Fibroblast of lung (primary cell): ENCODE results near the gene KIAA2012. TPM values are rescaled to one million over a fixed set of nuclear protein-coding genes. Genes with fewer than 3 reads are reported as not detected.

Source experiments
- DNase-seq, 2 donors: peaks; one replicate each; pipeline versions ENCODE4 v3.0.0 to v3.0.0-alpha.2; 2010; ENCODE audit warnings: low read depth in 2 of 2
- H2AFZ ChIP-seq: 2 replicates; pipeline ENCODE4 v1.5.1; 2012; ENCODE audit warnings: low read length, control low read depth, inconsistent platforms
- H3K27ac ChIP-seq: 2 replicates; pipeline ENCODE4 v1.5.1; 2011; ENCODE audit warnings: low read length, control low read depth; ENCODE audit not compliant: insufficient read depth
- H3K27me3 ChIP-seq: 2 replicates; pipeline ENCODE4 v1.5.1; 2011; ENCODE audit warnings: mild to moderate bottlenecking, low read length; ENCODE audit not compliant: control insufficient read depth, insufficient read depth
- H3K36me3 ChIP-seq: 2 replicates; pipeline ENCODE4 v1.5.1; 2011; ENCODE audit warnings: low read length; ENCODE audit not compliant: control insufficient read depth, insufficient read depth
- H3K4me1 ChIP-seq: 2 replicates; pipeline ENCODE4 v1.5.1; 2011; ENCODE audit warnings: low read length; ENCODE audit not compliant: control insufficient read depth, insufficient read depth; ENCODE audit errors: extremely low read depth
- H3K4me2 ChIP-seq: 2 replicates; pipeline ENCODE4 v1.5.1; 2011; ENCODE audit warnings: low read length, control low read depth; ENCODE audit not compliant: insufficient read depth; ENCODE audit errors: extremely low read depth
- H3K4me3 ChIP-seq, 4 experiments: fragments of 200-600 bp in 1 of 4; sonication (generic) in 1 of 4; replicated peaks in 1 of 4; 2 replicates each; pipeline ENCODE4 v1.5.1; 2011 to 2016; ENCODE audit warnings: low read length in 4 of 4, low read depth in 3 of 4, mild to moderate bottlenecking in 3 of 4, control low read depth in 2 of 4, inconsistent platforms in 1 of 4, mixed read lengths in 1 of 4; ENCODE audit not compliant: insufficient read depth in 1 of 4; ENCODE audit errors: control extremely low read depth in 1 of 4
- H3K79me2 ChIP-seq: 2 replicates; pipeline ENCODE4 v1.5.1; 2012; ENCODE audit warnings: mild to moderate bottlenecking, low read length, inconsistent platforms; ENCODE audit not compliant: control insufficient read depth, insufficient read depth
- H3K9ac ChIP-seq: 2 replicates; pipeline ENCODE4 v1.5.1; 2011; ENCODE audit warnings: mild to moderate bottlenecking, low read length, control low read depth; ENCODE audit not compliant: insufficient read depth
- H3K9me3 ChIP-seq: 2 replicates; pipeline ENCODE4 v1.5.1; 2012; ENCODE audit warnings: low read depth, low read length; ENCODE audit not compliant: control insufficient read depth, insufficient read depth
- H4K20me1 ChIP-seq: 2 replicates; pipeline ENCODE4 v1.5.1; 2011; ENCODE audit warnings: low read length; ENCODE audit not compliant: control insufficient read depth, insufficient read depth; ENCODE audit errors: extremely low read depth
- EZH2 ChIP-seq: IDR thresholded peaks from 2 replicates; pipeline ENCODE4 v1.5.1; 2012; ENCODE audit warnings: low read length, control low read depth, mild to moderate bottlenecking; ENCODE audit errors: missing control alignments
- polyA plus RNA-seq, 2 donors: library from polyadenylated mRNA; depleted of rRNA in 1 of 2; stranded (reverse) in 1 of 2; unstranded in 1 of 2; fragments of >200 nt; gene quantifications; 2 replicates each; pipeline ENCODE4 v1.2.1, GENCODE V29; 2011 to 2012; ENCODE audit warnings: missing spikeins in 1 of 2
- total RNA-seq: library from RNA; depleted of rRNA; stranded (reverse); fragments of >200 nt; gene quantifications from 2 replicates; pipeline ENCODE4 v1.2.1, GENCODE V29; 2014
- TF ChIP-seq, protein P1 (sequence below), 2 donors: IDR thresholded peaks in 1 of 2; conservative IDR thresholded peaks in 1 of 2; 1 replicate in 1 of 2; 2 replicates in 1 of 2; pipeline ENCODE4 v1.5.1; 2011 to 2012; ENCODE audit warnings: low read length in 2 of 2, control low read depth in 1 of 2, inconsistent platforms in 1 of 2, low read depth in 1 of 2, mild to moderate bottlenecking in 1 of 2

The KIAA2012 gene
- total and polyA plus RNA-seq, 2 donors (not counting 1 experiment from before 2014, with no cell fraction given) = 0.09 TPM; not detected in 1

DNA sequence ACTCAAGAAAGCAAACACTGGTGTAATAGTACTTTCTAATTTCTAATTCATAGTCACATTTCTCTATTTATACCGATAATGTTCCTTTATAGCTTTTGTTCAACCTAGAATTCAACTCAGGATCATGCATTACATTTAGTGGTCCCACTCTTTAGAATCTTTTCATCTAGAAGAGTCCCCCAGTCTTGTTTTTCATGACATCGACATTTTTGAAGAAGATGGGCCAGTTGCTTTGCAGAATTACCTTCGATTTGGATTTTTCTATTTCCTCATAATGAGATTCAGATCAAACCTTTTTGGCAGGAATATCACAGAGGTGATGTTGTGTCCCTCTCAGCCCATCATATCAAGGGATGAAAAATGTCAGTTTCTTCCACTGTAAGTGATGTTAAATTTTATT is 35.3 kb downstream of the KIAA2012 start:
- DNase-seq = no peak

GRCh38 chr2:202109139-202109736 is 36.2 kb downstream of the KIAA2012 start:
- Histone ChIP-seq H3K9me3 (no peaks in the 10 kb centered on the region), H3K27me3 (no peaks in the 10 kb centered on the region), H4K20me1 (no peaks in the 10 kb centered on the region), H3K4me2 (no peak overlapping the region), H3K4me3 (no peak overlapping the region), H3K9ac (no peak overlapping the region), H3K79me2 (no peaks in the 10 kb centered on the region), H3K36me3 (no peaks in the 10 kb centered on the region), H2AFZ (no peak overlapping the region), H3K27ac (no peak overlapping the region), H3K4me1 (peaks cover 14% of the 10 kb centered on the region)
- no peak for TF ChIP-seq EZH2
- TF ChIP-seq, protein P1, sequence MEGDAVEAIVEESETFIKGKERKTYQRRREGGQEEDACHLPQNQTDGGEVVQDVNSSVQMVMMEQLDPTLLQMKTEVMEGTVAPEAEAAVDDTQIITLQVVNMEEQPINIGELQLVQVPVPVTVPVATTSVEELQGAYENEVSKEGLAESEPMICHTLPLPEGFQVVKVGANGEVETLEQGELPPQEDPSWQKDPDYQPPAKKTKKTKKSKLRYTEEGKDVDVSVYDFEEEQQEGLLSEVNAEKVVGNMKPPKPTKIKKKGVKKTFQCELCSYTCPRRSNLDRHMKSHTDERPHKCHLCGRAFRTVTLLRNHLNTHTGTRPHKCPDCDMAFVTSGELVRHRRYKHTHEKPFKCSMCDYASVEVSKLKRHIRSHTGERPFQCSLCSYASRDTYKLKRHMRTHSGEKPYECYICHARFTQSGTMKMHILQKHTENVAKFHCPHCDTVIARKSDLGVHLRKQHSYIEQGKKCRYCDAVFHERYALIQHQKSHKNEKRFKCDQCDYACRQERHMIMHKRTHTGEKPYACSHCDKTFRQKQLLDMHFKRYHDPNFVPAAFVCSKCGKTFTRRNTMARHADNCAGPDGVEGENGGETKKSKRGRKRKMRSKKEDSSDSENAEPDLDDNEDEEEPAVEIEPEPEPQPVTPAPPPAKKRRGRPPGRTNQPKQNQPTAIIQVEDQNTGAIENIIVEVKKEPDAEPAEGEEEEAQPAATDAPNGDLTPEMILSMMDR (conservative IDR thresholded peaks at IDR 0.05 in 1 of 2, IDR thresholded peaks at IDR 0.05 in 1 of 2; ENCODE audit: low read depth in 1 of 2, low read length in 2 of 2) = no peak
- no peak for DNase-seq

More for the DNA sequence above, 35.3 kb downstream of the KIAA2012 start:
- Histone ChIP-seq H3K27me3 (no peaks in the 10 kb centered on the region), H3K4me3 (no peak overlapping the region), H3K4me1 (peaks cover 14% of the 10 kb centered on the region), H3K27ac (no peak overlapping the region), H4K20me1 (no peaks in the 10 kb centered on the region), H3K9ac (no peak overlapping the region), H2AFZ (no peak overlapping the region), H3K4me2 (no peak overlapping the region), H3K79me2 (no peaks in the 10 kb centered on the region), H3K9me3 (no peaks in the 10 kb centered on the region), H3K36me3 (no peaks in the 10 kb centered on the region)
- TF ChIP-seq, protein P1 (conservative IDR thresholded peaks at IDR 0.05 in 1 of 2, IDR thresholded peaks at IDR 0.05 in 1 of 2; ENCODE audit: low read depth in 1 of 2, low read length in 2 of 2) = no peak
- TF ChIP-seq EZH2 = no peak

DNA sequence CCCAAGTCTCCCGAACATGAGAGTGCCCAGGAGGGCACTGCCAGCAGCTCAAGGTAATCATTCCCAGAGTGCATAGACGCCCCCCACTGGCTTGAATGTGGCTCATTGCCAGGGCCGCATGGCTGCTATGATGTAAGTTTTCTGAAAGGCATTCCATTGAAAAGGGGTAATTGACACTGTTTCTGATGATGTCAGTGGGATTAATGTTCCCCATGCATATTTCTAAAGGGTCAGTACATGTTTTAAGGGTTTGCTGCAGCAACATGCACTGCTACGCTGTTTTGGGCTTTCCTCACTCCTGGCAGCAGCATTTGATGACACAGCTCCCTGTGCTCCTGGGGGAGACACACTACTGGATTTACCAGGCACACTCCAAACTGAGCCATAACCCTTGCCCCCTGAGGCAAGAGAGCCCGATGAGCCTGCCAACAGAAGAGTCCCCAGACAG is 36.7 kb downstream of the KIAA2012 start:
- H2AFZ ChIP-seq = no peak overlapping the region
- no peak overlapping the region for H3K4me2 ChIP-seq

More for the DNA sequence above, 36.7 kb downstream of the KIAA2012 start:
- no peaks in the 10 kb centered on the region for H3K79me2 ChIP-seq
- peak; percentile 72 for DNase-seq
- no peaks in the 10 kb centered on the region for H4K20me1 ChIP-seq
- no peaks in the 10 kb centered on the region for H3K9me3 ChIP-seq
- TF ChIP-seq EZH2 = no peak
- TF ChIP-seq, protein P1 (conservative IDR thresholded peaks at IDR 0.05 in 1 of 2, IDR thresholded peaks at IDR 0.05 in 1 of 2; ENCODE audit: low read depth in 1 of 2, low read length in 2 of 2) = no peak
- H3K9ac ChIP-seq = peak overlapping the region; percentile 13
- H3K4me1 ChIP-seq = peaks cover 15% of the 10 kb centered on the region
- no peaks in the 10 kb centered on the region for H3K27me3 ChIP-seq
- no peak overlapping the region for H3K4me3 ChIP-seq
- H3K27ac ChIP-seq = peak overlapping the region; percentile 34
- no peaks in the 10 kb centered on the region for H3K36me3 ChIP-seq
